ENCODE data around the gene ARL10.
"Not testable (repeated sequence)": the region's sequence is repeated elsewhere in the genome, so short reads cannot be mapped to it uniquely, and the experiment has no call there.

ARL10 gene

DNA sequence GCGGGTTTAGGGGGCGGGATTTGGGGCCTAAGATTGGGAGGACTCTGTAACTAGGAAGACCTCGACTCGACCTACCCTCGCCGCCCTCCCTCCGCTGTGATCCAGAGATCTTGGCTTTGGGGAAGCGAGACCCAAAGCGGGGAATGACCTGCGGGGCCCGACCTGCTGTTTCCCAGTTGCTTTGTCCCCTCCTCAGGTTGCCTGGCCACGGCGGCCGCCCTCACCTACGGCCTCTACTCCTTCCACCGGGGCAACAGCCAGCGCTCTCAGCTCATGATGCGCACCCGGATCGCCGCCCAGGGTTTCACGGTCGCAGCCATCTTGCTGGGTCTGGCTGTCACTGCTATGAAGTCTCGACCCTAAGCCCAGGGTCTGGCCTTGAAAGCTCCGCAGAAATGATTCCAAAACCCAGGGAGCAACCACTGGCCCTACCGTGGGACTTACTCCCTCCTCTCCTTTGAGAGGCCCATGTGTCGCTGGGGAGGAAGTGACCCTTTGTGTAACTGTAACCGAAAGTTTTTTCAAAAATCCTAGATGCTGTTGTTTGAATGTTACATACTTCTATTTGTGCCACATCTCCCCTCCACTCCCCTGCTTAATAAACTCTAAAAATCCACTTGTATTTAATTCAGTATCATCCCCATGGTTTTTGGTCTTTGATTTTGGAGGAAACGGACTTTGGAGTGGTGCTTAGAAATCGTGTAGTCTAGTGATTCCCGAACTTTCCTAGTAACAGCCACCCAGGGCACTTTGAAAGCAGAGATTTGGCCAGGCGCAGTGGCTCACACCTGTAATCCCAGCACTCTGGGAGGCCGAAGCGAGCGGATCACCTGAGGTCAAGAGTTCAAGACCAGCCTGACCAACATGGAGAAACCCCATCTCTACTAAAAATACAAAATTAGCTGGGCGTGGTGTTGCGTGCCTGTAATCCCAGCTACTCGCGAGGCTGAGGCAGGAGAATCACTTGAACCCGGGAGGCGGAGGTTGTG, 24.1 kb downstream of the ARL10 start:
- DNase-seq: no peak

DNA sequence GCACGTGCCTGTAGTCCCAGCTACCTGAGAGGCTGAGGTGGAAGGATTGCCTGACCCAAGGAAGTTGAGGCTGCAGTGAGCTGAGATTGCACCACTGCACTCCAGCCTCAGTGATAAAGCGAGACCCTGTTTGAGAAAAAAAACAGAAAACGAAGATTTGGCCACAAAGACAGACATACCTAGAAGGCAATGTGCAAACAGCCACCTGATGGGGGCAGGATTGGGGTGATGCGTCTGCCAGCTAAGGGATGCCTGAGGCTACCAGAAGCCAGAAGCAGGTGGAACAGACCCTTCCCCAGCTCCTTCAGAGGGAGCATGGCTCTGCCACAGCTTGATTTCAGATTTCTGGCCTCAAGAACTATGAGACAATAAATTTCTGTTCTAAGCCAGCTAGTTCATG, 26.2 kb downstream of the ARL10 start:
- DNase-seq: no peak

DNA sequence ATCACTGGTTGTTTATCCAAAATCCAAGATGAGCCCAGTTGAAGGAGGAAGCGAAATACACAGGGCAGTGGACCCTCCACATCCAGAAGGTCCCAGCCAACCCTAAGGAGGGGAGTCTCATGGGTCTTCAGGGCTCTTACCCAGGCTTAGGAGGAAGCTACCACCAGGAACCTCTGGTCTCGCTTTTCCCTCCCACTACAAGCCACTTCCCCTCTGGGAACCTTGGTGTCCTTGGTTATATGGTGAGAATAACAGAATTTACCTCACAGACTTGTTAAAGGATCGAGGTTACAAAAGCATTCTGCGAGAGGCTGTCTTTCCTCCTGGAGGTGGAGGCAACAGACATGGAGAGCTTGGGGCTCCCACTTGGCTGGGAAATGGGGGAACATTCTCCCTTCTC, 26.7 kb downstream of the ARL10 start:
- no peak for DNase-seq

GRCh38 chr5:176392526-176392925, 27.2 kb downstream of the ARL10 start:
- DNase-seq: no peak

DNA sequence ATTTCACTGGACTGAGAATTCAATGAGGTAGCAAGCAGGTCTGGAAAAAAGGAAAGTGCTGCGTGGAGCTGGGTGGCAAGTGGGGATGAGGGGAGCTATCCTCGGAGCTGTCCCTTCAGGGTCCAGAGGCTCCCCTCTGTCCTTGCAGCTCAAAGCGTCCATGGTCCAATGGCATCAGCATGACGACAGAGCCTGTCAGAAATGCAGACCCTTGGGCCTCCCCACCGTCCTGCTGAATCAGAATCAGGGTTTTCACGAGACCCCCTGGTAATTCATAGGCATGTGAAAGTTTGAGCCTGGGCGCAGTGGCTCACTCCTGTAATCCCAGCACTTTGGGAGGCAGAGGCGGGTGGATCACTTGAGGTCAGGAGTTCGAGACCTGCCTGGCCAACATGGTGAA, 28.8 kb downstream of the ARL10 start:
- DNase-seq: no peak

GRCh38 chr5:176394881-176395675, 29.8 kb downstream of the ARL10 start:
- no peak for DNase-seq

DNA sequence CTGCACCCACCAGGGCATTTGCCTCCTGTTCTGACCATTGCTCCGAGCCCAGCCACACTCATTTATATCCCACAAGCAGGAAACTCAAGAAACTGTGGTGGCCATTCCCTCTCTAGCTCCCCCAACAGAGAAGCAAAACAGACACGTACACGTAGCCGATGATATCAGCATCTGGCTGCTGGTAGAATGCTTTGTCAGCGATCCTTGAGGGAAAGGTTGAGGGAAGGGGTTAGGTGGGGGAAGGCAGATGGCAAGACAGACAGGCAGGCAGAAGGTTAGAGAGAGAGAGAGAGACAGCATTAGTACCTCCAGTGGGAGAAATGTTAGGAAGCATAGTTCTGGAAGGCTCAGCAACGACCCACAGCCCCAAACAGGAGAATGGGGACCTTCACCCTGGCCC, 31.0 kb downstream of the ARL10 start:
- DNase-seq: no peak

GRCh38 chr5:176397736-176398420, 32.6 kb downstream of the ARL10 start:
- no peak for DNase-seq

DNA sequence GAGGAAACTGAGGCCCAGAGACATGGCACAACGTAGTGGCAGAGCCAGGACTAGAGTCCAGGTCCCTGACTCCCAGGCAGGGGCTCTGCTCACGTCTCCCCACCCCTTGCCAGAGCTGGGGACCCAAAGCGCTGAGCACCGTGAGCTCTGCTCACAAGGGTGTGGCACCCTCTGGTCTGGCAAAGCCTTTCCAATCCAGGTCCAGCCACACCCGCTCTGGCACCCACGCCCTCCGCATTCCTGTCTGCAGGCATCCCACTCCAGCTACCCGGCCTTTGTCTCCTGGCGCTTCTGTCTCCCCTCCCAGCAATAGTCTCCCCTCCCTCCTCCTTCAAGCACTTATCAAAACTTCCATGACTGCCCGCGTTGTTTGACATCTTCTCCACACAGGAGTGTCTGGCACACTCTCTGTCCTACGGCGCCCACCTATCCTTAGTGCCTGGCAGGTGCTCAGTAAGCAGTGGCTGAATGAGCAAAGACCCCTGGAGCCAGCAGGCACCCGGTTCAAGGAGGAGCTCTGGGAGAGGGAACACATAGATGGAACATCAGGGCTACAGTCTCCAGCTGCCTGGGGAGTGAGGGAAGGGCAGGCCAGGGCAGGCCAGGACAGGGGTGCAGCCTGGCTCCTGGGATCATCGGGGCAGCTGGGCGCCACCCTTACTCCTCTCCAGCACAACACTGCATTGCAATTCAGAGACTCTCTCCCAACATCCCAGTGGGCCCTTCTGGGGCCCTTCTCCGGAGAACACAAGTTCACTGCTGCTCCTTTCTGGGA, 35.3 kb downstream of the ARL10 start:
- no peak for DNase-seq

GRCh38 chr5:176401281-176402205, 36.3 kb downstream of the ARL10 start:
- DNase-seq: no peak

DNA sequence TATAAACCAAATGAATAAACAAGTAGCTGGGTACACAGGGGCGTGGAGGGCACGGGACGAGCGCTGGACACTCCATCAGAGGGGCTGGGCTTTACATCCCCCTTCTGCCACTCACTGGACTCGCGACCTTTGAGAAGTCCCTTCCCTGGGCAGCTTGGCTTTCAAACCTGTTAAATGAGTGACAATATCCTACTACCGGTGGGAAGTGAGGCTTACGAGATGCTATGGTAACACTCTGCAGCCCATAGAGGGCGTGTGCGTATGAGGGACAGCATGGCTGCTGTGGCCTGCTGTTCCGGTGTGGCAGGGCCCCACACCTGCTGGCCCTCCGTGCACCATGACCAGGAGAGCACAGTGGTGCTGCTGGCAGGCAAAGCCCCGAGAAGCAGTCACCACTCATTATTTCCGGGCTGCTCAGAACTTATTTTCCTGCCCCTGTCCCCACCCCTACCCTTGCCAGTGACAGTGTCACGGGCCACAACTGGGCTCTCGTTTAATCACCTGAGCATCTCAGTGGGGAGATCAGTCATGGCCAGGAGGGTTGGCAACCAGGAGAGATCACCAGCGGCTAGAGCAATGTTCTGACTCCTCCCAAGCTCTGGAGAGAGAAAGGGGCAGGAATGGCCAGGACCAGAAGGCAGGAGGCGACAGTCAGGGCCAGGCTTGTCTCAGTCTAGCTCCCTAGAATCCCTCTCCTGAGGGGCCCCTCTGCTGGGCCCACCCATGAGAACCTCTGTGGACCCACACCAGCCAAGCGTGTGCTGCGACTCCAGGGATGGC, 40.6 kb downstream of the ARL10 start:
- no peak for DNase-seq

DNA sequence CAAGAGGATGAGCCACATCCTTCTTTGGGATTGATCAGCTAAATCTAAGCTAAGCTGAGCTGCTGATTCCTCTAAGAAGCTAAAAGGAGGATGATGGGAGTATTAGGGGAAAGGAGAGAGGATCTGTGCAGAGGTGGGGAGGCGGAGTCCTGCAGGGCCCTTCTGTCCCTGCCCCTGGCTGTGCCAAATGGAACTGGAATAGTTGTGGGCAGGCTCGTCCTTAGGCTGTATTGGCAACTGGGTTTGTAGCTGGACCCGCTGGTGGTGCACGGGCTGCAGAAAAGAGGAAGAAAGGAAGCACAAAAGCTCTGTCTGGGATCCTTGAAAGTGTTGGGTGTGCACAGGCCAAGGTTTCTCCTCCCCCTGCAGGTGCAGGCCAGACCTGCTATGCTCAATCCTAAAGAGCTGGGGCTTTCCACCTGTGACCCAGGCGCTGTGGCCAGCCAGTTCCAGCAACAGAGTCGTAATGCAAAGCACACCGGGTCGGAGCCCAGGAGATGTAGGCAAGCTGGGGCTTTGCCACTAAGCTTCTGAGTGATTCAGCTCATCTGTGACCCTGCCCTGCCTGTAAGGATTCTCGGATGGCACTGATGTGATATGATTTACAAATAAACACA, 41.3 kb downstream of the ARL10 start:
- no peak for DNase-seq

GRCh38 chr5:176407456-176408251, 42.4 kb downstream of the ARL10 start:
- DNase-seq: no peak

DNA sequence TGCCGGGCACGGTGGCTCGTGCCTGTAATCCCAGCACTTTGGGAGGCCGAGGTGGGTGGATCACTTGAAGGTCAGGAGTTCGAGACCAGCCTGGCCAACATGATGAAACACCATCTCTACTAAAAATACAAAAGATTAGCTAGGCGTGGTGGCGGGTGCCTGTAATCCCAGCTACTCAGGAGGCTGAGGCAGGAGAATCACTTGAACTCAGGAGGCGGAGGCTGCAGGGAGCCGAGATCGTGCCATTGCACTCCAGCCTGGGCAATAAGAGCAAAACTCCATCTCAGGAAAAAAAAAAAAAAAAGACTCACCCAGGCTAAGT, 42.9 kb downstream of the ARL10 start:
- DNase-seq: not testable (repeated sequence)

- no peak for DNase-seq
Observed at GRCh38 chr5:176408590-176408989, 43.3 kb downstream of the ARL10 start.

GRCh38 chr5:176409765-176410164, 44.5 kb downstream of the ARL10 start:
- no peak for DNase-seq

DNA sequence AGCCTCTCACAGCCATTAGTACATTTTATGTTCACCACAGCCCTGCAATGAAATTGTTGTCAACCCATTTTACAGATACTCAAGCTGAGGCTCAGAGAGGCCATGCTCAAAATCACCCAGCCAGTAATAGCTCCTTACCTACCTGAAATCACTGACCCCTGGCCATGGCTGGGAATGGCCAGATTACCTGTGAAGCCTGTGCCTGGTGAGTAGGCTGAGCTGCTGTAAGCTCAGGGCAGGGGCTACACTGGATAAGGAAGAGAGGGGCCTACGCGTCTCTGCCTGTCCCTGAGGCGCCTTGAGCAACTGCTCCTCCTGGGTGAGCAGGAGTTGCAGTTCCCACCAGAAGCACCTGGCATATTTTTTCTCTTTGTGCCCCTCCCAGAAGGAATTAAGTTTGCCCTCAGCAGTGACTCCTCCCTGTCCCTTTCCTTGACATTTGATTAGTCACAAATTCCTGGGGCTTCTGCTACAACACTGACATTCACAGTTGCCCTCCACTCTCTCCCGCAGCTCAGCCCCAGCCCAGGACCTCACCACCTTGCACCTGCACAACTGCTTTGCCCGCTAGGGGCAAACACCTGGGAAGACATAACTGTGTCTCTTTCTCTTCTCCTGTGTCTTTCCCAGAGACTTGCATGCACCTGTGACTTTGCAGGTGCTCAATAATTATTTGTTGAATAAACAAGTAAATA, 45.3 kb downstream of the ARL10 start:
- DNase-seq: no peak

DNA sequence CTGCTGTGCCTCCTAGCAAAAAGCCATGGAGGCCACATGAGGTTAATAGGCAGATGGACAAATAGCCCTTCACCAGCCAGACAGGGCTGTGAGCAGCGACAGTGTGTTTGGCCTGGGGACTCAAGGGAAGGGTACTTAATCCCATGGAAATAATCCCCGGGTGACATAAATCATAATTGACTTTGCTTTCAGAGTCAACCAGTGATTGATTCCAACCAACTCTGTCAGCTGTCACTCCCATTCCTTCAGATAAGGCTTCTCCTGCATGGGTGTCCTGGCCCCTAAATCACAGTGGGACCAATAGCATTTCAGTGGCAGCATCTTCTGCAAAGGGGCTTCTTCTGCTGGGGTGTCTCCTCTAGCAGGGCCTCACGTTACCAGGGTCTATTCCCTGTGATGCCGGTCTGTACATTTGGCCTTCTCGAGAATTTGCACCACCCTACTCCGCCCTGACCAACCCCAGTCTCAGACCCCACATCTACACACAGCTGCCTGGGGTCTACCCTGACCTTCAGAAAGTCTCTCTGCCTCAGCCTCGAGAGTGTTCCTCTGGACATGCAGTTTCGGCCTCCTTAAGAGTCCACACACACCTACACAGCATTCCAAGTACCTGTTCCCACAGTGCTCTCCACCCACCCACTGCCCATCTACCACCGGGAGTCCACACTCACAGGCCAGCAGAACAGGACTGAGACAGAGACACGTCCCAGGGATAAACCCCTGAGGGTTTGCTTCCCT, 47.4 kb downstream of the ARL10 start:
- DNase-seq: no peak

Measured in NCI-H1417 (cell line).